PC-3 (cell line): ENCODE results near the gene PTPRN2. TPM values are rescaled to one million over a fixed set of nuclear protein-coding genes. Genes with fewer than 3 reads are reported as not detected.

Experiments used
- ATAC-seq: fragments of 200-7000 bp; cut with Tn5 transposase; 2 replicates; pipeline ENCODE4 v1.9.1; 2020; ENCODE audit warnings: mild to moderate bottlenecking, moderate library complexity
- BruUV-seq: library from RNA; stranded (reverse); fragments of 400-500 nt; replicated peaks from 2 replicates; lab custom pipeline; 2021; lab: Mats Ljungman, UMichigan
- CTCF ChIA-PET: fragments of 300-600 bp; sonication (Branson Sonifier 250); formaldehyde crosslinking; loops from one replicate; lab custom pipeline; 2022; ENCODE audit warnings: antibody characterized with exemption; lab: Charles Lee
- POLR2A ChIA-PET: fragments of 300-600 bp; sonication (Branson Sonifier 250); formaldehyde crosslinking; loops from one replicate; lab custom pipeline; 2022; ENCODE audit warnings: antibody characterized with exemption; ENCODE audit not compliant: unreplicated experiment; lab: Charles Lee
- DNase-seq: peaks from one replicate; pipeline ENCODE4 v3.0.0-alpha.2; 2015
- H2AFZ ChIP-seq: fragments of 300-600 bp; sonication (generic); 2 replicates; pipeline ENCODE4 v1.6.0; 2016; ENCODE audit warnings: antibody characterized with exemption, low read length
- H3F3A ChIP-seq: fragments of 300-600 bp; sonication (generic); one replicate; pipeline ENCODE4 v1.6.0; 2017; ENCODE audit warnings: antibody characterized with exemption, low read length, control low read depth, mild to moderate bottlenecking; ENCODE audit not compliant: unreplicated experiment
- H3K27ac ChIP-seq: fragments of 300-600 bp; sonication (generic); 2 replicates; pipeline ENCODE4 v1.5.1; 2016; ENCODE audit warnings: mild to moderate bottlenecking, low read length
- H3K27me3 ChIP-seq: fragments of 300-600 bp; sonication (generic); 2 replicates; pipeline ENCODE4 v1.6.1; 2016; ENCODE audit warnings: low read length, mixed read lengths
- H3K36me3 ChIP-seq: fragments of 300-600 bp; sonication (generic); 2 replicates; pipeline ENCODE4 v1.6.1; 2016; ENCODE audit warnings: low read depth, mixed run types, low read length, mixed read lengths
- H3K4me1 ChIP-seq: fragments of 300-600 bp; sonication (generic); 2 replicates; pipeline ENCODE4 v1.5.1; 2016; ENCODE audit warnings: low read length; ENCODE audit not compliant: insufficient read depth
- H3K4me2 ChIP-seq: fragments of 300-600 bp; sonication (generic); 2 replicates; pipeline ENCODE4 v1.6.0; 2016; ENCODE audit warnings: low read length
- H3K4me3 ChIP-seq: fragments of 300-600 bp; sonication (generic); 2 replicates; pipeline ENCODE4 v1.5.1; 2016; ENCODE audit warnings: mild to moderate bottlenecking, low read length, mixed read lengths
- H3K79me2 ChIP-seq: fragments of 300-600 bp; sonication (generic); 2 replicates; pipeline ENCODE4 v1.6.1; 2017; ENCODE audit warnings: low read length, mixed read lengths
- H3K9ac ChIP-seq: fragments of 300-600 bp; sonication (generic); 2 replicates; pipeline ENCODE4 v1.6.0; 2016; ENCODE audit warnings: mild to moderate bottlenecking, low read length
- H3K9me2 ChIP-seq: fragments of 300-600 bp; sonication (generic); replicated peaks from 2 replicates; pipeline ENCODE4 v1.6.1; 2016; ENCODE audit warnings: mixed run types, low read length, mixed read lengths
- H3K9me3 ChIP-seq: fragments of 300-600 bp; sonication (generic); 2 replicates; pipeline ENCODE4 v1.6.1; 2016; ENCODE audit warnings: low read length, mixed read lengths
- H4K20me1 ChIP-seq: fragments of 300-600 bp; sonication (generic); 2 replicates; pipeline ENCODE4 v1.6.1; 2016; ENCODE audit warnings: low read length, mixed read lengths
- CTCF ChIP-seq: fragments of 300-600 bp; sonication (generic); conservative IDR thresholded peaks from 2 replicates; pipeline ENCODE4 v1.5.1; 2017; ENCODE audit warnings: antibody characterized with exemption, low read depth, mild to moderate bottlenecking, low read length
- EZH2 ChIP-seq: fragments of 300-600 bp; sonication (generic); IDR thresholded peaks from one replicate; pipeline ENCODE4 v1.6.1; 2017; ENCODE audit warnings: antibody characterized with exemption, mild to moderate bottlenecking, low read length; ENCODE audit not compliant: unreplicated experiment
- EZH2phosphoT487 ChIP-seq: fragments of 300-600 bp; sonication (generic); IDR thresholded peaks from 2 replicates; pipeline ENCODE4 v1.6.1; 2018; ENCODE audit warnings: mild to moderate bottlenecking, antibody characterized with exemption, low read length, borderline replicate concordance
- intact Hi-C: fragments of 100-400 bp; cut with micrococcal nuclease; formaldehyde crosslinking; loops from 2 replicates; pipeline ENCODE4 v1.9.0; 2023
- total RNA-seq: library from RNA; depleted of rRNA; stranded (reverse); fragments of >200 nt; gene quantifications from 2 replicates; pipeline ENCODE4 v1.2.3, GENCODE V29; 2014

The PTPRN2 gene
- total RNA-seq, 1 experiment from 2014 or later = 3.2 TPM

- no peaks in the 10 kb centered on the region for H3K36me3 ChIP-seq
- ATAC-seq (peak; percentile 40), DNase-seq (peak; percentile 35)
- CTCF ChIA-PET = no interaction called here
- H3K4me1 ChIP-seq = peaks cover 9% of the 10 kb centered on the region; the same call in 1 of the 2 replicates
- no peak overlapping the region for H3K9ac ChIP-seq
- H2AFZ ChIP-seq = no peak overlapping the region
- H3K27me3 ChIP-seq = no peaks in the 10 kb centered on the region
- intact Hi-C loops = no loop called here
- no TSS peak for BruUV-seq
- H3K9me2 ChIP-seq = no peaks in the 10 kb centered on the region
- H3K27ac ChIP-seq = no peak overlapping the region
- H3K9me3 ChIP-seq = no peaks in the 10 kb centered on the region
- POLR2A ChIA-PET = no interaction called here
- H3K79me2 ChIP-seq = no peaks in the 10 kb centered on the region
- H3K4me2 ChIP-seq = no peak overlapping the region
- no peaks in the 10 kb centered on the region for H3F3A ChIP-seq
- H3K4me3 ChIP-seq = no peak overlapping the region
- TF ChIP-seq CTCF (no peak), EZH2 (no peak)
- H4K20me1 ChIP-seq = no peaks in the 10 kb centered on the region
Measured at GRCh38 chr7:158000160-158000559, 587.5 kb downstream of the PTPRN2 start.

GRCh38 chr7:157998884-157999552, 588.6 kb downstream of the PTPRN2 start:
- BruUV-seq = no TSS peak
- no peaks in the 10 kb centered on the region for H3F3A ChIP-seq
- DNase-seq (no peak), ATAC-seq (no peak)
- H3K27ac ChIP-seq = no peak overlapping the region
- H3K4me2 ChIP-seq = no peak overlapping the region
- no peaks in the 10 kb centered on the region for H3K27me3 ChIP-seq
- ChIA-PET CTCF (no interaction called here), POLR2A (no interaction called here)
- no peaks in the 10 kb centered on the region for H3K9me2 ChIP-seq
- TF ChIP-seq CTCF (no peak), EZH2 (no peak), EZH2phosphoT487 (no peak)
- H4K20me1 ChIP-seq = no peaks in the 10 kb centered on the region
- no peak overlapping the region for H3K4me3 ChIP-seq
- no peaks in the 10 kb centered on the region for H3K79me2 ChIP-seq
- no peak overlapping the region for H2AFZ ChIP-seq
- H3K9ac ChIP-seq = no peak overlapping the region
- no peaks in the 10 kb centered on the region for H3K9me3 ChIP-seq
- peaks cover 9% of the 10 kb centered on the region; the same call in 1 of the 2 replicates for H3K4me1 ChIP-seq
- H3K36me3 ChIP-seq = no peaks in the 10 kb centered on the region
- intact Hi-C loops = no loop called here

- DNase-seq (no peak), ATAC-seq (no peak)
- no peaks in the 10 kb centered on the region for H3F3A ChIP-seq
- no peak overlapping the region for H2AFZ ChIP-seq
- peaks cover 9% of the 10 kb centered on the region; the same call in 1 of the 2 replicates for H3K4me1 ChIP-seq
- intact Hi-C loops = no loop called here
- H3K9me2 ChIP-seq = no peaks in the 10 kb centered on the region
- H3K79me2 ChIP-seq = no peaks in the 10 kb centered on the region
- ChIA-PET CTCF (no interaction called here), POLR2A (no interaction called here)
- no TSS peak for BruUV-seq
- H3K36me3 ChIP-seq = no peaks in the 10 kb centered on the region
- no peak overlapping the region for H3K27ac ChIP-seq
- H3K27me3 ChIP-seq = no peaks in the 10 kb centered on the region
- no peak for TF ChIP-seq EZH2
- no peak for TF ChIP-seq EZH2phosphoT487
- no peak for TF ChIP-seq CTCF
- no peak overlapping the region for H3K9ac ChIP-seq
- no peak overlapping the region for H3K4me2 ChIP-seq
- no peaks in the 10 kb centered on the region for H3K9me3 ChIP-seq
- H4K20me1 ChIP-seq = no peaks in the 10 kb centered on the region
- no peak overlapping the region for H3K4me3 ChIP-seq
Measured at GRCh38 chr7:157997471-157997870, 590.2 kb downstream of the PTPRN2 start.
